ENCODE measurements around the gene STK39.
A peak's percentile ranks its signal among the peaks of the same experiment; 100 is the strongest.

STK39 gene

GRCh38 chr2:168030862-168031624 is 216.4 kb downstream of the STK39 start:
- TF ChIP-seq CTCF (conservative IDR thresholded peaks at IDR 0.05; ENCODE audit: low read depth, low read length), result no peak
- H3K4me3 ChIP-seq (ENCODE audit: low read depth, low read length), result no peak overlapping the region
- peak; percentile 93 for DNase-seq (ENCODE audit: low read depth)

DNA sequence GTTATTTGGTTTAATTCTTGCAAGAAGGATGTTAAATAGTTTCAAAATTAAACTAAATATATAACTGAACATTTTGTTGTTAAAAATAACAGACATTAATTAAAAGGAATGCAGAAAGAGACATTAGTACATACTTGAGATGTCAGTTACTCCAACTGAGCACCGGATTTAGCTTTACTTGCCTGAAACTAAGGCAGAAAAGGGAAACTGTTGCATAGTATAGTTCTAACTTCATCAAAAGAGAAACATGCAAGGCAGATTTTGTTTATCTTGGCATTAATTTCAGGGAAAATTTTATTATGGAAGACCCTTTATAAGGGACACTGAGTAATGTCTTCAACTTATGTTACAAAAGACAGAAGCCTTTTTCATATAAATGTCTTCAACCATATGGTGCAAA is 218.3 kb downstream of the STK39 start:
- DNase-seq (ENCODE audit: low read depth), result peak; percentile 37
- no peak overlapping the region for H3K4me3 ChIP-seq (ENCODE audit: low read depth, low read length)
- no peak for TF ChIP-seq CTCF (conservative IDR thresholded peaks at IDR 0.05; ENCODE audit: low read depth, low read length)

- no peak overlapping the region for H3K4me3 ChIP-seq (ENCODE audit: low read depth, low read length)
- no peak for DNase-seq (ENCODE audit: low read depth)
- no peak for TF ChIP-seq CTCF (conservative IDR thresholded peaks at IDR 0.05; ENCODE audit: low read depth, low read length)
Observed at GRCh38 chr2:168028362-168028761, 219.0 kb downstream of the STK39 start.

DNA sequence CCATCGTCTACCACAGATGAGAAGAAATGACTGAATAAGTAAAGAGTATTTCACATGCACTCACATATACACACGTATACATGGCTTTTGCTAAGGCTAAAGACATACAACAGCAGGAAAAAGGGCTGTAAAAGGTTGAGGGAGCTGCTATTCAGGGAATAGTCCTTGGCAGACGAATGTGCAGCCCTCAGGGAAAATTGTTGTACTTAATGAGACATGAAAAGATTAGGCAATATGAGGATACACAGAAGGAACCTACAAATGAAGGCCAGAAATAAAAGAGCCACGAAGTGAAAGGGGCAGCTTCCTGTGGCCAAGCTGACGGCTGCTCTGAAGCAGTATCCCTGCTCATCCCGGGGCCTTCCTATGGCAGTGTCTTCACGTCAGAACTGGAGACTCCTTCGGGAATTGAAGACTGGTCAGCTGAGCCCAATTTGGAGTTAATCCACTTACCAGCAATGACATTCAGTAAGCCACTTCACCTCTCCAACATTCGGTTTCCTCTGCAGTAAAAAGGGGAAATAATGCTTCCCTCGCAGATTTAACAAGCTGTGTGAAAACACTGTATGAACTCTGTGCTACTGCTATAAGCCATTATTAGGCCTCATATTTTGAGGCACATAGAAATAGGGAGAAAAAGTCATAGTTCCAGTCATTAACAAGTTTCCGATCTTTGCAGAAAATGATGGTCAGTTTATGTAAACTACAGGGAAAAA is 221.8 kb downstream of the STK39 start:
- no peak for DNase-seq (ENCODE audit: low read depth)
- no peak overlapping the region for H3K4me3 ChIP-seq (ENCODE audit: low read depth, low read length)
- TF ChIP-seq CTCF (conservative IDR thresholded peaks at IDR 0.05; ENCODE audit: low read depth, low read length), result no peak

DNA sequence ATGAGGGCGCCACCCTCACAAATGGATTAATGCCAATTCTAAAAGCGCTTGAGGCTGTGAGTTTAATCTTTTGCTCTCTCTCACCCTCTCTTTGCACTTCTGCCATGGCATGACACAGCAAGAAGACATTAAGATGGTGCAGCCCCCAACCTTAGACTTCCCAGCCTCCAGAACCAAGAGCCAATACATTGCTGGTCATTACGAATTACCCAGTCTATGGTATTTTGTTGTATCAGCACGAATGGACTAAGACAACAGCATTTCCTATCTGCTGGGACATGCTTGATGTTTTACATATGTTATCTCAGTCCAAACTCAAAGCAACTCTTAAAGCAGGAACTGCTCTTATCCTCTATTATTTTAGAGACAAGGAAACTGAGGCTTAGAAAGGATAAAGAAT is 222.9 kb downstream of the STK39 start:
- TF ChIP-seq CTCF (conservative IDR thresholded peaks at IDR 0.05; ENCODE audit: low read depth, low read length), result no peak
- no peak overlapping the region for H3K4me3 ChIP-seq (ENCODE audit: low read depth, low read length)

GRCh38 chr2:168021800-168022587 is 225.4 kb downstream of the STK39 start:
- no peak for DNase-seq (ENCODE audit: low read depth)
- H3K4me3 ChIP-seq (ENCODE audit: low read depth, low read length), result no peak overlapping the region
- no peak for TF ChIP-seq CTCF (conservative IDR thresholded peaks at IDR 0.05; ENCODE audit: low read depth, low read length)

More for the DNA sequence above, 222.9 kb downstream of the STK39 start:
- no peak for DNase-seq (ENCODE audit: low read depth)
